Dermis blood vessel endothelial cell (primary cell): ENCODE measurements around the gene PTH2. TPM values are rescaled to one million over a fixed set of nuclear protein-coding genes. Genes with fewer than 3 reads are reported as not detected.
"Not testable (repeated sequence)": the region's sequence is repeated elsewhere in the genome, so short reads cannot be mapped to it uniquely, and the experiment has no call there.

Experiments used
- DNase-seq: peaks from one replicate; pipeline ENCODE4 v3.0.0; 2010
- total RNA-seq: library from RNA; depleted of rRNA; stranded (reverse); fragments of >200 nt; gene quantifications from 2 replicates; pipeline ENCODE4 v1.2.3, GENCODE V29; 2014

The PTH2 gene
- total RNA-seq, 1 donor from 2014 or later: not detected

DNA sequence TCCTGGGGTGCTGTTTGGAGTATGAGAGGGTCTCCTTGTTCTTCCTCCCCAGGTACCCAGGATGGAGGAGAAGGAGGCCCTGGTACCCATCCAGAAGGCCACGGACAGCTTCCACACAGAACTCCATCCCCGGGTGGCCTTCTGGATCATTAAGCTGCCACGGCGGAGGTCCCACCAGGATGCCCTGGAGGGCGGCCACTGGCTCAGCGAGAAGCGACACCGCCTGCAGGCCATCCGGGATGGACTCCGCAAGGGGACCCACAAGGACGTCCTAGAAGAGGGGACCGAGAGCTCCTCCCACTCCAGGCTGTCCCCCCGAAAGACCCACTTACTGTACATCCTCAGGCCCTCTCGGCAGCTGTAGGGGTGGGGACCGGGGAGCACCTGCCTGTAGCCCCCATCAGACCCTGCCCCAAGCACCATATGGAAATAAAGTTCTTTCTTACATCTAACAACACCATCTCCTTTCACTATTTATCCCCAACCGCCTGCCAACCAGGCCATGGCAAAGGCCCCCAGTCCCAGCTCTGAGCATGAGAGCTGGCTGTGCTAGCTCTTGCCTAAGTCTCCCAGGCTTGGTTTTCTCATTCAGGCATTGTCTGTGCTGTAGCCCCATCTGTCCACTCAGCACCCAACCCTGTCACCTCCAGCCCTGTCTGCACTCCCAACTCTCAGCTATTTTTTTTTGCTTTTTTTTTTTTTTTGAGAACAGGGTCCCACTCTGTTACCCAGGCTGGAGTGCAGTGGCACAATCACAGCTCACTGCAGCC, 48.4 kb downstream of the PTH2 start:
- no peak for DNase-seq

DNA sequence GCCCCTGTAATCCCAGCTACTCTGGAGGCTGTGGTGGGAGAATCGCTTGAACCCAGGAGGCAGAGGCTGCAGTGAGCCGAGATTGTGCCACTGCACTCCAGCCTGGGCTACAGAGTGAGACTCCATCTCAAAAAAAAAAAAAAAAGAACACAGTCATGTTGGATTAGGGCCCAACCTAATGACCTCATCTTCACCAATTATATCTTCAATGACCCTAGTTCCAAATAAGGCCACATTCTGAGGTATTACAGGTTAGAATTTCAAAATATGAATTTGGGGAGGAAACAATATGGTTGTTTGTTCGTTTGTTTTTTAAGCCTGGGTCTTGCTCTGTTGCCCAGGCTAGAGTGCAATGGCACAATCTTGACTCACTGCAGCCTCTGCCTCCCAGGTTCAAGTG, 50.1 kb downstream of the PTH2 start:
- not testable (repeated sequence) for DNase-seq

Other genes starting within 250 kb of the PTH2 start
- 0.28 and 1.0 TPM in 2 replicates for gene SLC6A16, start 98.2 kb downstream of the PTH2 start, total RNA-seq
- gene CD37, start 88.0 kb downstream of the PTH2 start, total RNA-seq: not detected in 2 replicates
- gene TEAD2, start 61.0 kb downstream of the PTH2 start, total RNA-seq: 74.7 and 101 TPM in 2 replicates
- 0.33 TPM in 1 of 2 replicates, not detected in the other for gene DKKL1, start 59.6 kb downstream of the PTH2 start, total RNA-seq
- not detected in 2 replicates for gene KASH5, start 35.2 kb downstream of the PTH2 start, total RNA-seq
- gene GFY, start 1.9 kb upstream of the PTH2 start, total RNA-seq: not detected in 2 replicates
- gene SLC17A7, start 18.1 kb upstream of the PTH2 start, total RNA-seq: 0.17 and 0.42 TPM in 2 replicates
- gene PIH1D1, start 28.4 kb upstream of the PTH2 start, total RNA-seq: 143 and 169 TPM in 2 replicates
- 55.3 and 82.5 TPM in 2 replicates for gene ALDH16A1, start 29.8 kb upstream of the PTH2 start, total RNA-seq
- gene FLT3LG, start 50.8 kb upstream of the PTH2 start, total RNA-seq: 1.2 and 1.6 TPM in 2 replicates
- 2,583 and 3,504 TPM in 2 replicates for gene RPL13A, start 64.2 kb upstream of the PTH2 start, total RNA-seq
- gene RPS11, start 73.0 kb upstream of the PTH2 start, total RNA-seq: 2,205 and 5,498 TPM in 2 replicates
- gene FCGRT, start 89.2 kb upstream of the PTH2 start, total RNA-seq: 77.9 and 241 TPM in 2 replicates
- 6.7 and 24.8 TPM in 2 replicates for gene RCN3, start 104.6 kb upstream of the PTH2 start, total RNA-seq
- gene NOSIP, start 157.1 kb upstream of the PTH2 start, total RNA-seq: 90.4 and 98.7 TPM in 2 replicates
- gene PRRG2, start 157.9 kb upstream of the PTH2 start, total RNA-seq: 6.1 and 7.5 TPM in 2 replicates
- 2.4 and 4.8 TPM in 2 replicates for gene PRR12, start 167.7 kb upstream of the PTH2 start, total RNA-seq
- gene RRAS, start 216.7 kb upstream of the PTH2 start, total RNA-seq: 24.3 and 28.6 TPM in 2 replicates
- 11.9 and 26.5 TPM in 2 replicates for gene SCAF1, start 218.8 kb upstream of the PTH2 start, total RNA-seq
- gene IRF3, start 242.4 kb upstream of the PTH2 start, total RNA-seq: 47.3 and 79.9 TPM in 2 replicates
- 3.1 and 9.2 TPM in 2 replicates for gene BCL2L12, start 242.5 kb upstream of the PTH2 start, total RNA-seq